Endothelial cell of umbilical vein (primary cell): ENCODE measurements around the gene EIF4A2. TPM values are rescaled to one million over a fixed set of nuclear protein-coding genes. Genes with fewer than 3 reads are reported as not detected.

Source experiments
- BruUV-seq: library from RNA; stranded (reverse); fragments of 400-500 nt; replicated peaks from 2 replicates; lab custom pipeline; 2021; lab: Mats Ljungman, UMichigan
- CTCF ChIA-PET: fragments of 300-600, 350-600 bp; sonication (Branson Sonifier 250); formaldehyde crosslinking; loops from one replicate; lab custom pipeline; 2021; ENCODE audit warnings: antibody characterized with exemption, inconsistent platforms; lab: Charles Lee
- POLR2A ChIA-PET: fragments of 300-600, 350-600 bp; sonication (Branson Sonifier 250); formaldehyde crosslinking; loops from one replicate; lab custom pipeline; 2021; ENCODE audit warnings: antibody characterized with exemption, inconsistent platforms; lab: Charles Lee
- DNase-seq: peaks from one replicate; pipeline ENCODE4 v3.0.0-alpha.2; 2011; ENCODE audit warnings: low read depth, low spot score
- FAIRE-seq: peaks from 2 replicates; lab custom pipeline; 2011; peaks lifted over from hg19 to GRCh38; lab: Jason Lieb, UNC
- H2AFZ ChIP-seq: 2 replicates; pipeline ENCODE4 v1.6.0; 2012; ENCODE audit warnings: low read depth, low read length, control low read depth, inconsistent platforms
- H3K27ac ChIP-seq: 2 replicates; pipeline ENCODE4 v1.5.1; 2011; ENCODE audit warnings: low read depth, mild to moderate bottlenecking, control low read depth, low read length, moderate library complexity; ENCODE audit not compliant: insufficient read depth
- H3K27me3 ChIP-seq, 2 experiments: 2 replicates each; pipeline versions ENCODE4 v1.6.0 to v1.6.1; 2011; ENCODE audit warnings: low read length in 2 of 2, mixed read lengths in 1 of 2; ENCODE audit not compliant: control insufficient read depth in 2 of 2, insufficient read depth in 2 of 2
- H3K36me3 ChIP-seq, 2 experiments: 2 replicates in 1 of 2; 3 replicates in 1 of 2; pipeline ENCODE4 v1.5.1; 2011; ENCODE audit warnings: low read length in 2 of 2, mild to moderate bottlenecking in 1 of 2, moderate library complexity in 1 of 2; ENCODE audit not compliant: control insufficient read depth in 2 of 2, insufficient read depth in 2 of 2; ENCODE audit errors: extremely low read depth in 1 of 2
- H3K4me1 ChIP-seq: 3 replicates; pipeline ENCODE4 v1.5.1; 2011; ENCODE audit warnings: mild to moderate bottlenecking, low read length; ENCODE audit not compliant: control insufficient read depth, insufficient read depth; ENCODE audit errors: extremely low read depth
- H3K4me2 ChIP-seq: 2 replicates; pipeline ENCODE4 v1.6.1; 2011; ENCODE audit warnings: low read length, control low read depth, mixed read lengths; ENCODE audit not compliant: insufficient read depth
- H3K4me3 ChIP-seq, 3 experiments: fragments of 200-600 bp in 1 of 3; sonication (generic), shearing (Covaris generic) in 1 of 3; replicated peaks in 1 of 3; 2 replicates each; pipeline ENCODE4 v1.5.1; 2011 to 2016; ENCODE audit warnings: control low read depth in 3 of 3, low read length in 3 of 3, mild to moderate bottlenecking in 2 of 3, inconsistent platforms in 1 of 3, low read depth in 1 of 3, moderate library complexity in 1 of 3; ENCODE audit not compliant: insufficient read depth in 1 of 3
- H3K79me2 ChIP-seq: 2 replicates; pipeline ENCODE4 v1.6.0; 2012; ENCODE audit warnings: low read length, inconsistent platforms; ENCODE audit not compliant: control insufficient read depth, insufficient read depth
- H3K9ac ChIP-seq: replicated peaks from 2 replicates; pipeline ENCODE3; 2011; ENCODE audit warnings: low read length, control low read depth; ENCODE audit not compliant: insufficient read depth; ENCODE audit errors: extremely low read depth
- H3K9me1 ChIP-seq: replicated peaks from 3 replicates; pipeline ENCODE4 v1.6.0; 2011; ENCODE audit warnings: mild to moderate bottlenecking, low read length; ENCODE audit not compliant: control insufficient read depth, insufficient read depth; ENCODE audit errors: extremely low read depth
- H3K9me3 ChIP-seq: replicated peaks from 2 replicates; pipeline ENCODE4 v1.5.1; 2012; ENCODE audit warnings: low read length, inconsistent platforms; ENCODE audit not compliant: control insufficient read depth, insufficient read depth
- H4K20me1 ChIP-seq: replicated peaks from 2 replicates; pipeline ENCODE3; 2011; ENCODE audit warnings: mild to moderate bottlenecking, low read length; ENCODE audit not compliant: control insufficient read depth, insufficient read depth; ENCODE audit errors: extremely low read depth
- EZH2 ChIP-seq: IDR thresholded peaks from 2 replicates; pipeline ENCODE4 v1.6.1; 2012; ENCODE audit warnings: borderline replicate concordance, low read depth, mild to moderate bottlenecking, moderate library complexity, low read length, inconsistent platforms; ENCODE audit not compliant: severe bottlenecking
- FOS ChIP-seq: IDR thresholded peaks from 2 replicates; pipeline ENCODE4 v1.6.1; 2011; ENCODE audit warnings: mild to moderate bottlenecking, low read length, moderate library complexity, borderline replicate concordance; ENCODE audit not compliant: insufficient read depth
- GATA2 ChIP-seq: IDR thresholded peaks from 2 replicates; pipeline ENCODE4 v1.7.0; 2011; ENCODE audit warnings: low read depth, mild to moderate bottlenecking, moderate library complexity, mixed read lengths, low read length; ENCODE audit not compliant: insufficient read length, insufficient read depth
- JUN ChIP-seq: IDR thresholded peaks from 2 replicates; pipeline ENCODE4 v1.6.1; 2011; ENCODE audit warnings: borderline replicate concordance, low read depth; ENCODE audit not compliant: insufficient read length, insufficient read depth
- MYC ChIP-seq: IDR thresholded peaks from one replicate; pipeline ENCODE4 v1.6.1; 2011; ENCODE audit warnings: mild to moderate bottlenecking, low read depth, low read length
- POLR2A ChIP-seq: IDR thresholded peaks from 2 replicates; pipeline ENCODE4 v1.6.1; 2012; ENCODE audit warnings: low read depth, mild to moderate bottlenecking, control low read depth, low read length
- POLR2AphosphoS5 ChIP-seq: IDR thresholded peaks from 2 replicates; pipeline ENCODE4 v1.6.1; 2012; ENCODE audit warnings: low read depth, mild to moderate bottlenecking, control low read depth, low read length, moderate library complexity; ENCODE audit not compliant: insufficient read depth
- dilution Hi-C: fragments of 300-500 bp; cut with MboI; formaldehyde crosslinking; loops from one replicate; pipeline ENCODE4 v1.15.0; 2019; ENCODE audit warnings: low sequenced_read_pairs; ENCODE audit not compliant: extremely low pct_ligation_motif_present
- intact Hi-C: fragments of 100-400 bp; cut with micrococcal nuclease; formaldehyde crosslinking; loops from one replicate; pipeline ENCODE4 v1.10.0; 2022
- polyA plus RNA-seq, 4 experiments: library from polyadenylated mRNA; depleted of rRNA in 3 of 4; stranded (reverse) in 3 of 4; unstranded in 1 of 4; fragments of >200 nt; gene quantifications; 2 replicates each; pipeline versions ENCODE4 v1.2.1 to v1.2.3, GENCODE V29; 2011 to 2012; ENCODE audit warnings: missing spikeins in 1 of 4
- total RNA-seq: library from RNA; stranded (reverse); gene quantifications from 2 replicates; pipeline ENCODE4 v1.2.3, GENCODE V29; 2021
- TF ChIP-seq, protein P1 (sequence below): IDR thresholded peaks from 2 replicates; pipeline ENCODE4 v1.6.1; 2011; ENCODE audit not compliant: insufficient read depth, insufficient read length
- TF ChIP-seq, protein P2 (sequence below), 2 donors: IDR thresholded peaks; 1 replicate in 1 of 2; 2 replicates in 1 of 2; pipeline ENCODE4 v1.5.1; 2011; ENCODE audit warnings: low read length in 2 of 2, mild to moderate bottlenecking in 2 of 2, moderate library complexity in 2 of 2, control low read depth in 1 of 2, inconsistent platforms in 1 of 2, low read depth in 1 of 2; ENCODE audit not compliant: insufficient read depth in 1 of 2; ENCODE audit errors: extremely low read depth in 1 of 2

The EIF4A2 gene
- total and polyA plus RNA-seq, 2 donors (not counting 3 experiments of a cell fraction or from before 2014, with no cell fraction given) = 282 to 401 TPM

DNA sequence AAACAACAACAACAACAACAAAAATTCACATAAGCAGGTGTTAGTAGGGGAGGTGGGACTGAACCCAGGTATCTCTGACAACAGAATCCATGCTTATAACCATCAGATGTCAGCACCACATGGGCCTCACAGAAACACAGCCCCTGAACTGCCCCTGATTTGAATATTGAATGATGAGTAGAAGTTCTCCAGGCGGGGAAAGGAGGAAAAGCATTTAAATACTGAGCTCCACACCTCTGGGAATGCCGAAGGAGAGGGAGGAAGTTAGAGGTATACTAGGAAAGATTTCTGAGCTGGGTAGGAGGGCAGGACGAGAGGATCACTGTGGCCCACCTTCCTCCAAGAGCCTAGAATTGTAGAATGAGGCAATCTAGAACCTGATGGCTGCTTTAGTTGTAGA, 31.9 kb upstream of the EIF4A2 start:
- no peaks in the 10 kb centered on the region for H3K36me3 ChIP-seq
- no peaks in the 10 kb centered on the region for H3K27me3 ChIP-seq
- BruUV-seq = no TSS peak
- H3K4me2 ChIP-seq = no peak overlapping the region
- CTCF ChIA-PET = interaction anchor here (1.0 to 1.1 kb wide), 3 partner anchors 17 to 137 kb away, joined by 3 to 4 read pairs (median 4); no protein-coding TSS in a partner anchor
- DNase-seq (no peak), FAIRE-seq (no peak)
- no peaks in the 10 kb centered on the region for H4K20me1 ChIP-seq
- H3K4me3 ChIP-seq = no peak overlapping the region
- POLR2A ChIA-PET = interaction anchor here (1.4 kb wide), 1 partner anchor 33 kb away, joined by 3 read pairs; no protein-coding TSS in a partner anchor
- TF ChIP-seq, protein P1, sequence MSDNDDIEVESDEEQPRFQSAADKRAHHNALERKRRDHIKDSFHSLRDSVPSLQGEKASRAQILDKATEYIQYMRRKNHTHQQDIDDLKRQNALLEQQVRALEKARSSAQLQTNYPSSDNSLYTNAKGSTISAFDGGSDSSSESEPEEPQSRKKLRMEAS = no peak
- no peak for TF ChIP-seq EZH2
- no peak for TF ChIP-seq FOS
- TF ChIP-seq POLR2A = no peak
- TF ChIP-seq MYC = no peak
- TF ChIP-seq JUN = no peak
- TF ChIP-seq, protein P2, sequence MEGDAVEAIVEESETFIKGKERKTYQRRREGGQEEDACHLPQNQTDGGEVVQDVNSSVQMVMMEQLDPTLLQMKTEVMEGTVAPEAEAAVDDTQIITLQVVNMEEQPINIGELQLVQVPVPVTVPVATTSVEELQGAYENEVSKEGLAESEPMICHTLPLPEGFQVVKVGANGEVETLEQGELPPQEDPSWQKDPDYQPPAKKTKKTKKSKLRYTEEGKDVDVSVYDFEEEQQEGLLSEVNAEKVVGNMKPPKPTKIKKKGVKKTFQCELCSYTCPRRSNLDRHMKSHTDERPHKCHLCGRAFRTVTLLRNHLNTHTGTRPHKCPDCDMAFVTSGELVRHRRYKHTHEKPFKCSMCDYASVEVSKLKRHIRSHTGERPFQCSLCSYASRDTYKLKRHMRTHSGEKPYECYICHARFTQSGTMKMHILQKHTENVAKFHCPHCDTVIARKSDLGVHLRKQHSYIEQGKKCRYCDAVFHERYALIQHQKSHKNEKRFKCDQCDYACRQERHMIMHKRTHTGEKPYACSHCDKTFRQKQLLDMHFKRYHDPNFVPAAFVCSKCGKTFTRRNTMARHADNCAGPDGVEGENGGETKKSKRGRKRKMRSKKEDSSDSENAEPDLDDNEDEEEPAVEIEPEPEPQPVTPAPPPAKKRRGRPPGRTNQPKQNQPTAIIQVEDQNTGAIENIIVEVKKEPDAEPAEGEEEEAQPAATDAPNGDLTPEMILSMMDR (IDR thresholded peaks at IDR 0.05; ENCODE audit: extremely low read depth in 1 of 2, insufficient read depth in 1 of 2, low read depth in 1 of 2, low read length in 2 of 2) = no peak
- no peak for TF ChIP-seq POLR2AphosphoS5
- TF ChIP-seq GATA2 = no peak
- no peaks in the 10 kb centered on the region for H3K9me1 ChIP-seq
- intact Hi-C loops = no loop called here
- H3K27ac ChIP-seq = no peak overlapping the region
- H3K4me1 ChIP-seq = peaks cover 4% of the 10 kb centered on the region
- peak overlapping the region; percentile 70 for H2AFZ ChIP-seq
- no peaks in the 10 kb centered on the region for H3K9me3 ChIP-seq
- dilution Hi-C loops = no loop called here
- no peaks in the 10 kb centered on the region for H3K79me2 ChIP-seq
- no peak overlapping the region for H3K9ac ChIP-seq
